NCI-H82 treated with DMSO at 0.1 percent for 48 hours (cell line): Measurements from ENCODE around the gene SDK1.

Source experiments
- DNase-seq: peaks from one replicate; lab custom pipeline; 2025; ENCODE audit not compliant: unreplicated experiment; lab: John Stamatoyannopoulos, UW

Gene SDK1

GRCh38 chr7:3336042-3336665 is 35.1 kb downstream of the SDK1 start:
- no peak for DNase-seq

GRCh38 chr7:3338161-3338560 is 37.1 kb downstream of the SDK1 start:
- DNase-seq = no peak

GRCh38 chr7:3345699-3346481 is 44.8 kb downstream of the SDK1 start:
- no peak for DNase-seq

GRCh38 chr7:3349126-3349525 is 48.1 kb downstream of the SDK1 start:
- DNase-seq = no peak

- no peak for DNase-seq
Observed at GRCh38 chr7:3356173-3356572, 55.1 kb downstream of the SDK1 start.

GRCh38 chr7:3358991-3359390 is 57.9 kb downstream of the SDK1 start:
- DNase-seq = no peak

GRCh38 chr7:3367261-3367660 is 66.2 kb downstream of the SDK1 start:
- no peak for DNase-seq

- DNase-seq = no peak
Observed at GRCh38 chr7:3370068-3370830, 69.2 kb downstream of the SDK1 start.

GRCh38 chr7:3370921-3371320 is 69.9 kb downstream of the SDK1 start:
- no peak for DNase-seq

- no peak for DNase-seq
Observed at GRCh38 chr7:3371601-3372000, 70.5 kb downstream of the SDK1 start.

GRCh38 chr7:3374239-3374638 is 73.2 kb downstream of the SDK1 start:
- DNase-seq = no peak

- no peak for DNase-seq
Observed at GRCh38 chr7:3378390-3379150, 77.5 kb downstream of the SDK1 start.

GRCh38 chr7:3380034-3380433 is 79.0 kb downstream of the SDK1 start:
- no peak for DNase-seq

GRCh38 chr7:3380886-3381685 is 80.0 kb downstream of the SDK1 start:
- no peak for DNase-seq

- DNase-seq = no peak
Observed at GRCh38 chr7:3386423-3387190, 85.6 kb downstream of the SDK1 start.

- no peak for DNase-seq
Observed at GRCh38 chr7:3393862-3394261, 92.8 kb downstream of the SDK1 start.

- DNase-seq = no peak
Observed at GRCh38 chr7:3397324-3397723, 96.3 kb downstream of the SDK1 start.

- DNase-seq = no peak
Observed at GRCh38 chr7:3399858-3400257, 98.8 kb downstream of the SDK1 start.

GRCh38 chr7:3404501-3404900 is 103.4 kb downstream of the SDK1 start:
- no peak for DNase-seq
